Activated T-cell treated with anti-CD3 and anti-CD28 coated beads for 24 hours (primary cell): ENCODE measurements around the gene SLC30A3.

Experiments used
- DNase-seq: peaks from one replicate; pipeline ENCODE4 v3.0.0-alpha.2; 2020; ENCODE audit warnings: low read depth

SLC30A3 gene

DNA sequence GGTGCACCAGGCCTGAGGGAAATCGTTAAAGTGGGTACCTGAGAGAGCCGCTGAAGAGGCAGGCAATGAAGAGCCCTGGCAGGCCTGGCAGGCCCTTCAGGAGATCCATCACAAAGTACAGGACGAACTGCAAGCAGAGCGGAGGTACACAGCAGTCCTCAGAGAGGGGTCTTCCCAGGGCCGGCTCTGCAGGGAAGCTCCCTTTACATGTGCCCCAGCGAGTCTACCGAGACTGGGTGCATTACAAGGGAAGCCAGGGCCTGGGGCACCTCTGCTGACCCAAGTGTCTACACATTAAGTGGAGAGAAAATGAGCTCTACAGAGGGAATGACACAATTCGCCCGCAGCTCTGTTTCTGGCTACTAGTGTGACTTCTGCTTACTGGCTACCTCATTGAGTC, 59.1 kb downstream of the SLC30A3 start:
- DNase-seq = no peak
